Lung (tissue), 12 donors: Measurements from ENCODE around the gene RADIL. TPM values are rescaled to one million over a fixed set of nuclear protein-coding genes. Genes with fewer than 3 reads are reported as not detected.

Experiments used
- ATAC-seq: fragments of 200-7000 bp; cut with Tn5 transposase; one replicate; pipeline ENCODE4 v1.9.1; 2020; ENCODE audit warnings: moderate number of reproducible peaks; ENCODE audit not compliant: insufficient read depth, low FRiP score
- DNase-seq, 3 donors: peaks; one replicate each; pipeline ENCODE4 v3.0.0-alpha.2; 2013 to 2017
- H3K27ac ChIP-seq, 2 donors: one replicate each; pipeline ENCODE4 v1.5.1; 2013; ENCODE audit warnings: mild to moderate bottlenecking in 2 of 2, moderate library complexity in 2 of 2, control low read depth in 1 of 2, inconsistent platforms in 1 of 2, low read depth in 1 of 2, low read length in 1 of 2
- H3K27me3 ChIP-seq, 3 donors: one replicate each; pipeline ENCODE4 v1.5.1; 2013; ENCODE audit warnings: low read length in 2 of 3; ENCODE audit not compliant: control insufficient read depth in 3 of 3, insufficient read depth in 3 of 3
- H3K36me3 ChIP-seq, 4 donors: one replicate each; pipeline ENCODE4 v1.5.1; 2013; ENCODE audit warnings: low read length in 4 of 4, mild to moderate bottlenecking in 1 of 4, moderate library complexity in 1 of 4; ENCODE audit not compliant: control insufficient read depth in 4 of 4, insufficient read depth in 4 of 4
- H3K4me1 ChIP-seq, 5 donors: one replicate each; pipeline ENCODE4 v1.5.1; 2013; ENCODE audit warnings: low read length in 5 of 5, mild to moderate bottlenecking in 2 of 5, moderate library complexity in 1 of 5; ENCODE audit not compliant: control insufficient read depth in 5 of 5, insufficient read depth in 5 of 5
- H3K4me3 ChIP-seq: one replicate; pipeline ENCODE4 v1.5.1; 2013; ENCODE audit warnings: mild to moderate bottlenecking, control low read depth, moderate library complexity
- H3K9ac ChIP-seq, 2 donors: one replicate each; pipeline ENCODE4 v1.5.1; 2013; ENCODE audit warnings: low read length in 2 of 2, control low read depth in 1 of 2; ENCODE audit not compliant: insufficient read depth in 1 of 2
- H3K9me3 ChIP-seq, 4 donors: one replicate each; pipeline ENCODE4 v1.5.1; 2013; ENCODE audit warnings: low read length in 3 of 4, mild to moderate bottlenecking in 1 of 4, moderate library complexity in 1 of 4; ENCODE audit not compliant: control insufficient read depth in 4 of 4, insufficient read depth in 3 of 4
- CTCF ChIP-seq: IDR thresholded peaks from 2 replicates; pipeline ENCODE4 v1.5.1; 2012; ENCODE audit warnings: mild to moderate bottlenecking; ENCODE audit errors: control extremely low read depth, extremely low read depth
- WGBS, 2 donors: extraction: QIAGEN DNeasy Blood & Tissue Kit; methylation state at CpG; one replicate each; pipeline ENCODE4 v1.1.7; 2013; 5-methylcytosine and 5-hydroxymethylcytosine counted together
- polyA plus RNA-seq, 2 donors: library from polyadenylated mRNA; stranded (reverse); fragments of 200-250 nt; gene quantifications; one replicate each; pipeline ENCODE4 v1.2.1, GENCODE V29; 2013
- total RNA-seq, 2 donors: library from RNA; depleted of rRNA in 1 of 2; stranded (reverse); fragments of >200 nt in 1 of 2; gene quantifications; one replicate each; pipeline ENCODE4 v1.2.1, GENCODE V29; 2014 to 2021
- donor health status: control.
- donor health status: control.
- donor health status: Bipolar disorder and iron deficiency.
- donor health status: healthy.
- donor health status: DM: yes; HTN: yes; CAD: no.

The RADIL gene
- total and polyA plus RNA-seq, 4 donors = 3.7 to 9.3 (median 6.3) TPM

- Histone ChIP-seq H3K9me3 (no peaks in the 10 kb centered on the region), H3K27ac (no peak overlapping the region), H3K4me3 (no peak overlapping the region), H3K9ac (no peak overlapping the region), H3K27me3 (no peaks in the 10 kb centered on the region), H3K36me3 (peaks cover 4 to 68% (median 20%) of the 10 kb centered on the region in 4 donors), H3K4me1 (peaks cover 0 to 7% (median 0%) of the 10 kb centered on the region in 5 donors)
- DNase-seq (no peak), ATAC-seq (no peak)
- TF ChIP-seq CTCF = no peak
- WGBS, 2 donors = 87 to 95% methylated on average over 9 of the region's 9 CpGs
Measured at GRCh38 chr7:4790078-4790465, 93.4 kb downstream of the RADIL start.

- no peak overlapping the region for H3K4me3 ChIP-seq
- no peaks in the 10 kb centered on the region for H3K27me3 ChIP-seq
- no peak for TF ChIP-seq CTCF
- WGBS, 2 donors = 94 to 95% methylated on average over 24 to 26 of the region's 26 CpGs
- no peaks in the 10 kb centered on the region for H3K9me3 ChIP-seq
- H3K27ac ChIP-seq = no peak overlapping the region
- H3K9ac ChIP-seq = no peak overlapping the region
- no peak for ATAC-seq
- peaks cover 0 to 7% (median 0%) of the 10 kb centered on the region in 5 donors for H3K4me1 ChIP-seq
- DNase-seq = no peak
- H3K36me3 ChIP-seq = peaks cover 4 to 74% (median 17%) of the 10 kb centered on the region in 4 donors
Measured at GRCh38 chr7:4789194-4790077, 94.1 kb downstream of the RADIL start.

- no peaks in the 10 kb centered on the region for H3K27me3 ChIP-seq
Measured at GRCh38 chr7:4788627-4789189, 94.8 kb downstream of the RADIL start.

More at GRCh38 chr7:4788627-4789189, 94.8 kb downstream of the RADIL start:
- 93 to 97% methylated on average over 24 to 27 of the region's 27 CpGs for WGBS, 2 donors
- Histone ChIP-seq H3K4me1 (peaks cover 0 to 7% (median 0%) of the 10 kb centered on the region in 5 donors), H3K36me3 (peaks cover 4 to 81% (median 17%) of the 10 kb centered on the region in 4 donors), H3K9ac (no peak overlapping the region), H3K27ac (no peak overlapping the region), H3K4me3 (no peak overlapping the region), H3K9me3 (no peaks in the 10 kb centered on the region)
- TF ChIP-seq CTCF = no peak
- no peak for DNase-seq
- ATAC-seq = no peak
